Measurements from ENCODE around the gene TOM1L1. TPM values are rescaled to one million over a fixed set of nuclear protein-coding genes. Genes with fewer than 3 reads are reported as not detected.

Gene TOM1L1
- total and polyA plus RNA-seq, 4 donors: 21.4 to 119 (median 33.9) TPM

DNA sequence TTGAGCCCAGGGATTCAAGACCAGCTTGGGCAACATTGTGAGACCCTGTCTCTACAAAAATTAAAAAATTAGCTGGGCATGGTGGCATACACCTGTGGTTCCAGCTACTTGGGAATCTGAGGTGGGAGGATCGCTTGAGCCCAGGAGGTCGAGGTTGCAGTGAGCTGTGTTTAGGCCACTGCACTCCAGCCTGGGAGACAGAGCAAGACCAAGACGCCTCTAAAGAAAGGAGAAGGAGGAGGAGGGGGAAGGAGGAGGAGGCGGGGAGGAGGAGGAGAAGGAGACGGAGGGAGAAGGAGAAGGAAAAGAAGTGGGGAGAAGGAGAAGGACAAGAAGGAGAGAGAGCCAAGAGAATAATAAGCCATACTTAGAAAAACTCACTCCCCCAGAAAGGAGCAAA is 103.8 kb downstream of the TOM1L1 start:
- Histone ChIP-seq H3K9me3 (ENCODE audit: control insufficient read depth in 4 of 4, low read length in 3 of 4) (no peaks in the 10 kb centered on the region), H3K27ac (ENCODE audit: low read depth in 1 of 2, low read length in 2 of 2) (no peak overlapping the region), H3K4me3 (ENCODE audit: low read depth in 1 of 3, low read length in 3 of 3) (no peak overlapping the region), H3K4me1 (ENCODE audit: control insufficient read depth in 4 of 4, insufficient read depth in 4 of 4, low read length in 3 of 4) (no peaks in the 10 kb centered on the region), H3K9ac (ENCODE audit: low read depth in 1 of 2, low read length in 2 of 2) (no peak overlapping the region), H3K27me3 (ENCODE audit: control insufficient read depth in 4 of 4, insufficient read depth in 4 of 4, low read length in 3 of 4) (no peaks in the 10 kb centered on the region), H3K36me3 (ENCODE audit: control insufficient read depth in 4 of 4, insufficient read depth in 3 of 4, low read depth in 1 of 4, low read length in 3 of 4) (no peaks in the 10 kb centered on the region)
- DNase-seq (ENCODE audit: low spot score): no peak
- TF ChIP-seq TAF1 (conservative IDR thresholded peaks at IDR 0.05) (no peak), GABPA (IDR thresholded peaks at IDR 0.05 in 1 of 2, conservative IDR thresholded peaks at IDR 0.05 in 1 of 2) (no peak), NR2F2 (IDR thresholded peaks at IDR 0.05) (no peak), HNF4A (conservative IDR thresholded peaks at IDR 0.05) (no peak), RAD21 (IDR thresholded peaks at IDR 0.05) (no peak), MAX (IDR thresholded peaks at IDR 0.05) (no peak), EGR1 (IDR thresholded peaks at IDR 0.05; ENCODE audit: low read depth in 2 of 2) (no peak), HNF4G (IDR thresholded peaks at IDR 0.05) (no peak), SP1 (IDR thresholded peaks at IDR 0.05) (no peak)
- WGBS: 92% methylated on average over 5 of the region's 5 CpGs

DNA sequence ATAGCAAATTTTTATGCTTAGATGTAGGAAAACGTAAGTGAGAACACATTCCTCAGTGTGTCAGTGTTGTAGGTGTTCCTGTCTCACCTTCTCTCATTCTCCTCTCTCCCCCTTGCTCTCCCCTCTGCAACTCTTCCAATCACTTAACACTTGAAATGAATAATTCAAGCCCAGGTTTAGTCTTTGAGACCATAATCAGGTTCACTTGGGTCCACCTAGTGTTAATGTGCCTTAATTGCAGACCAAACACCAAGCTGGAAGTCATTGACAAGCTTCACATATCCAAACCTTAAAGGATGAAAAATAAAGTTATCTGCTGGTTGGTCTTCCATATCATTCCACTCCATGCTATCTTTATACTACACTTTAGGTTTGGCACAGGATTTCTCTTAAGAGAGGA is 104.9 kb downstream of the TOM1L1 start:
- no peak overlapping the region for H3K27ac ChIP-seq (ENCODE audit: low read depth in 1 of 2, low read length in 2 of 2)
- no peak overlapping the region for H3K9ac ChIP-seq (ENCODE audit: low read depth in 1 of 2, low read length in 2 of 2)
- H3K9me3 ChIP-seq (ENCODE audit: control insufficient read depth in 4 of 4, low read length in 3 of 4): no peaks in the 10 kb centered on the region
- H3K4me1 ChIP-seq (ENCODE audit: control insufficient read depth in 4 of 4, insufficient read depth in 4 of 4, low read length in 3 of 4): no peaks in the 10 kb centered on the region
- no peaks in the 10 kb centered on the region for H3K27me3 ChIP-seq (ENCODE audit: control insufficient read depth in 4 of 4, insufficient read depth in 4 of 4, low read length in 3 of 4)
- DNase-seq (ENCODE audit: low spot score): no peak
- H3K4me3 ChIP-seq (ENCODE audit: low read depth in 1 of 3, low read length in 3 of 3): no peak overlapping the region
- WGBS: 94% methylated on average over 1 of the region's 1 CpG
- H3K36me3 ChIP-seq (ENCODE audit: control insufficient read depth in 4 of 4, insufficient read depth in 3 of 4, low read depth in 1 of 4, low read length in 3 of 4): no peaks in the 10 kb centered on the region
- no peak for TF ChIP-seq YY1 (IDR thresholded peaks at IDR 0.05)
- TF ChIP-seq FOXA1 (IDR thresholded peaks at IDR 0.05): no peak
- TF ChIP-seq CTCF (IDR thresholded peaks at IDR 0.05; ENCODE audit: low read depth, low read length, missing input control): peak; percentile 27
- TF ChIP-seq RAD21 (IDR thresholded peaks at IDR 0.05): peak in 1 of 2 donors; percentile 50
- no peak for TF ChIP-seq NR2F2 (IDR thresholded peaks at IDR 0.05)
- no peak for TF ChIP-seq ATF3 (IDR thresholded peaks at IDR 0.05)
- no peak for TF ChIP-seq FOXA2 (IDR thresholded peaks at IDR 0.05)

Small RNAs within 50 kb of the gene (small RNA-seq; reads per million reads assigned to genes)
- gene AC007485.1: not detected

Other genes with a start within 250 kb of the TOM1L1 start
- gene COX11, start 67.8 kb downstream of the TOM1L1 start, total RNA-seq: 10 to 100 TPM; 29.0 to 46.7 TPM
- gene COX11, start 67.8 kb downstream of the TOM1L1 start, polyA plus RNA-seq: 10 to 100 TPM; 33.1 to 37.1 TPM
- gene STXBP4, start 67.9 kb downstream of the TOM1L1 start, total RNA-seq: 10 to 100 TPM in 1 of 2 donors, 1 to 10 TPM in 1; 4.2 to 12.6 TPM
- gene STXBP4, start 67.9 kb downstream of the TOM1L1 start, polyA plus RNA-seq: 1 to 10 TPM; 1.5 to 2.8 TPM

Measured in liver (tissue), 10 donors.